ENCODE results near the gene SAMD4A.
A peak's percentile ranks its signal among the peaks of the same experiment; 100 is the strongest.

SAMD4A gene

DNA sequence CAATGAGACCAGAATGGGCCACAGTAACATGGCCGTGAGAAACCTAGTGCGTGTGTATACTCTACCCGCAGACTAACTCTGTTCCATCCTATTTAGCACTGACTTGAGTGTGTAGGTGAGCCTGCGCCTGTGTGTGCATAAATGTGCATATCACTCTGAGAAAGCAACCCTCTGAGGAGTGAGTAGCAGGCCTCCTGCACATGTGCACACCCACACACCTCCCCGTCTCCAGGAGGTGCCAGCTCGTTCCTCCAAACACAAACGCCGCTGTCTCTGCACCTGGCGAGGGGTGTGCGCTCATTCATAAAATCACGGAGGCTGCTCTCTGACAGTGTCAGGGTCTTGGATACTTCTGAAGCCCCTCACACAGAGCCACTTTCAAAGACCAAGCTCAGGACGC lies 196.8 kb downstream of the SAMD4A start:
- no peak for DNase-seq (ENCODE audit: low read depth)

DNA sequence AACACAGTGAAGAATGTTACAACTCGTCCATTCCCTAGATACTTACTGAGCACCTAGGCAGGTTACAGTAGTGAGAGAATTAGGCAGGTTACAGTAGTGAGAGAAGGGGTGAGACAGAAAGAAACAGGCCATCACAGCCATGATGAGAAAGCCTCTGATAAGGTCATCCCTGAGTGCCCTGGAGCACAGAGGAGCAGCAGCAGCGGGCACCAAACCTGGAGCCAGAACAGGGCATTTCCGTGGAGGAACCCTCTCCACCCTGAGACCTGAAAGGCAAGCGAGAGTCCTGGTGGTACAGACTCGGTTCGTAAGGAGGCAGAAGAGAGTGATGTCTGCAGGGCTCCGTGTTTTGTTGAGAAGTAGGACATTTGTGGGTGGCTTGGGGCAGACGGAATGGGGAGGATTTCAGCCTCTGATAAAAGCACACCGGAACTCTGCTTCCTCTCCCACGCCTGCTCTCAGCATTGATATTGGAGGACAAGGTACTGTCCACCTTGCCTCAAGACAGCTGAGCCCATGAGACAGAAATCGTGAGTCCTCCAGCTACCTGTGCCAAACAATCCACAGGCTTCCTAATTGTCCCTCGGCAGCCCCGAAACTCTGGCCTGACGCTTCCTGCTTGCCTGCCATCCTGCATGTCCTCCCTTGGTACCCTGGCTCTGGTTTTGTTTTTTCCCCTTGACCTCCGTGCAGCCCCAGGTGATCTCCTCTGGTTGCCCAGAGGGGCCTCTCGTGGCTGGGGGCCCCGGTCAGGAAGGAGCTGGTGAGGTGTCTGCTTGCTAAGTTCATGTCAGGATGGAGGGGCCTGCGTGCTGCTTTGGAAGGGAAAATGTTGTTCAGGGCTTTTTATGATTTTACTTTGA lies 199.6 kb downstream of the SAMD4A start:
- DNase-seq (ENCODE audit: low read depth) = no peak

GRCh38 chr14:54767139-54767431 lies 200.2 kb downstream of the SAMD4A start:
- no peak for DNase-seq (ENCODE audit: low read depth)

DNA sequence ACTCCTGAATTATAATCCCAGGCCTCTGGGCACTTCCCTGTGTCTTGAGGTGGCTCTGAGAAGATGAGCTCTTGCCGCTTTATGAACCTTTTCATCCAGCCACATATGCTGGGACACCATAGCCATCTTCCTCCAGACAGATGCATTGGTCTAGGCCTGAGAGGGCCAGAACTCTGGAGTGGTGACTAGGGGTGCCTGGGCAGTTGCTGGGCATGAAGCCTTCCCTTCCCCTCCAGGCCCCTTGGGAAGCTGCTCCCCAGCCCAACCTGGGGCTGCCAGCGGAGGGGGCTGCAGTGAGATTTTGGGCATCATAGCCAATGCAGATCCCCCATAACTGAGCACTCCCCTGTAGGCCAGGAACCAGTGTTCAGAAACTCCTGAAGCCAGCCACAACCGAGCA lies 200.5 kb downstream of the SAMD4A start:
- no peak for DNase-seq (ENCODE audit: low read depth)

DNA sequence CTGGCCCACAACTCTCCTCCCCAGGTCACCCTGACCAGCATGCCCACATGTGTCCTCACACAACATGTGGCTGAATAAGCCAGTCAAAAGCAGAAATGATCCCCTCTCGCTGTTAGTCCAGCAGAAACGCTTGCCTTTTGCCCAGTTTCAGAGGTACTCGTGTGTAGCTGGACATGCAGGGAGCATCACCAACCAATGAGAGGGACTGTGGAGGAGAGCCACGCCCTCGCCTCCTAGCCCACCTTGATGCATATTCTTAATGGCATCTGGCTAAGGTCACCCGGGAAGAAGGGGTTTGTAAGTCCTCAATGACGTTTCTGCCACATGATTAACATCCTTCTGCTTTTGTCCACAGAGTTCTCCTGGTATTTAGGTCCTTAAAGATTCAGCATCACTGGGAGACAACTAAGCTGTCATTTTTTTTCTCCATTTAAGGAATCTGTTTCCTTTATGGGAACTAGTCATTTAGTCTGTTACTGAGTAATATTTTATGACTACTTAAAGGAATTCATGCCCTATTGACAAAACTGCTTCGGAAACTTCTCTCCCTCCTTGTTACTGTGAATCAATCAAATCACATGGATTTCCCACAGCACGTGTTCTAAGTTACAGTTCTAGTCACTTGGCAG lies 201.7 kb downstream of the SAMD4A start:
- no peak for DNase-seq (ENCODE audit: low read depth)

GRCh38 chr14:54769951-54770863 lies 203.3 kb downstream of the SAMD4A start:
- no peak for DNase-seq (ENCODE audit: low read depth)

DNA sequence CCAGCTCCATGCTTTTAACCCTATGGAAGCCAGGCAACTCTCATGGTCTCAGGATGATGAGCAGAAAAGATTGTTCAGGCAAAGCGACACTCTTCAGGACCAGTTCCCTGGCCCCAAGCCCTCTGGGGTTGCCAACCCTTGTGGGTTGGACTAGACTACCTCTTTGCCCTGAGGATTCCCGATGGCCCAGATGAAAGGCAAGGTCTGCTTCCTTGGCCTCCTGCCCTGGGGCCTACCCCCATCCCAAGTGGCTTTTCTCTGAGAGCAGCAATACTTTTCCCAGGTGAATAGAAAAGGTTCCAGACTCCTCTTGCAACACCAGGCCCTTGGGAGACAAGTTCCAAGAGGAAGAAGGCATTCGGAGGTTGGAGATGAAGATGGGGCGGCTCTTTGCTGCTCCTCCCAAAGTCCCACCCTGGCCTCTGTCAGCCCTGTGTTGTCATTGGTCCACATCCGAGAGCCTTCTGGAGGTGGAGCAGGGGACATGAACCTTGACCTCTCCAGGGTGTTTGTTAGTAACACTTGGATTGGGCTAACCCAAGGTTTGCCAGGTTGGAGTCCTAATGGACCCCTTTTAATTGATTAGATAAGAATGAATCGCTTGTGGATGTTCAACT lies 204.6 kb downstream of the SAMD4A start:
- no peak for DNase-seq (ENCODE audit: low read depth)

- DNase-seq (ENCODE audit: low read depth) = no peak
Observed at GRCh38 chr14:54772451-54772881, 205.5 kb downstream of the SAMD4A start.

GRCh38 chr14:54773171-54774006 lies 206.5 kb downstream of the SAMD4A start:
- peak; percentile 14 for DNase-seq (ENCODE audit: low read depth)

DNA sequence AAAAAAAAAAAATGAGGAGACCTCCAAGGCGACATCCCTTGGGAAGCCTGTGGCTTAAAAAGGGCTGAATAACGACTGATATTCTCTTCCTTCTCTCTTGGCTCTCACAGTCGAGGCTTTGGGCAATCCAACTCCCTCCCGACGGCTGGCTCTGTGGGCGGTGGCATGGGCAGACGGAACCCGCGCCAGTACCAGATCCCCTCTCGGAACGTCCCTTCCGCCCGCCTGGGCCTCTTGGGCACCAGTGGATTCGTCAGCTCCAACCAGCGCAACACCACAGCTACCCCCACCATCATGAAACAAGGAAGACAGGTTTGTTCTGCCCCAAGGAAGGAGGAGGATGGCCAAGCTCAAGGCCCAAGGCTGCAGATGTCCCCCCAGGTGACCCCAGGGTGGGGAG lies 207.9 kb downstream of the SAMD4A start:
- DNase-seq (ENCODE audit: low read depth) = no peak

DNA sequence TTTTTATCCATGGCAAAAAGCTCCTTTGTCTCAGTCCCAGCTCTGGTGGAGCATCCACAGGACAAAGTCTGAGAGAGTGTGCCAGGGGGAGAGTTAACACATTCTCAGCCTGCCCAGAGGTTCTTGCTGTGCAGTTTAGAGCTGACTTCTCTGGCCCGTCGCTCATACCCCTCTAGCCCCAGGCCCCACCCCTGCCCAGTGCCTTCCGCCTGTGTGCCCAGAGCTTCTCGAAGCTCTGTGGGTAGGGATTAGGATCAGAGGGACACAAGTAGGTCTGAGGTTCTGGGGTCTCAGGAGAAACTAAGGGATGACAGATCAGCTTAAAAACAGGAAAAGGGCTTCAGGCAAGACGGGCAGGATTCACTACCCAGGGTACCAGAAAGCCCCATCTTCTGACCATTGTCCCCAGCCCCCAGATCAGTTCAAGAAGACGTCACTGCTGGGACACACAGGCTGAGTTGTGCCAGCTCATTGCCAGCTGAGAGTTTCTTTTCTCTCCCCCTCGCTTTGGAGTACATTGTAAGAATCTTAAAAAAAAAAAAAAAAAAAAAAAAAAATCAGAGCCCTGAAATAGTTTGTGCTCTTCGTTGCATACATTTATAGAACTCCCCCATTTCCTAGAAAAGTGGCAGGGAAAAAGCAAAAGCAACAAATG lies 208.7 kb downstream of the SAMD4A start:
- no peak for DNase-seq (ENCODE audit: low read depth)

- DNase-seq (ENCODE audit: low read depth) = no peak
Observed at GRCh38 chr14:54776361-54777001, 209.6 kb downstream of the SAMD4A start.

GRCh38 chr14:54777395-54777794 lies 210.5 kb downstream of the SAMD4A start:
- DNase-seq (ENCODE audit: low read depth) = no peak

DNA sequence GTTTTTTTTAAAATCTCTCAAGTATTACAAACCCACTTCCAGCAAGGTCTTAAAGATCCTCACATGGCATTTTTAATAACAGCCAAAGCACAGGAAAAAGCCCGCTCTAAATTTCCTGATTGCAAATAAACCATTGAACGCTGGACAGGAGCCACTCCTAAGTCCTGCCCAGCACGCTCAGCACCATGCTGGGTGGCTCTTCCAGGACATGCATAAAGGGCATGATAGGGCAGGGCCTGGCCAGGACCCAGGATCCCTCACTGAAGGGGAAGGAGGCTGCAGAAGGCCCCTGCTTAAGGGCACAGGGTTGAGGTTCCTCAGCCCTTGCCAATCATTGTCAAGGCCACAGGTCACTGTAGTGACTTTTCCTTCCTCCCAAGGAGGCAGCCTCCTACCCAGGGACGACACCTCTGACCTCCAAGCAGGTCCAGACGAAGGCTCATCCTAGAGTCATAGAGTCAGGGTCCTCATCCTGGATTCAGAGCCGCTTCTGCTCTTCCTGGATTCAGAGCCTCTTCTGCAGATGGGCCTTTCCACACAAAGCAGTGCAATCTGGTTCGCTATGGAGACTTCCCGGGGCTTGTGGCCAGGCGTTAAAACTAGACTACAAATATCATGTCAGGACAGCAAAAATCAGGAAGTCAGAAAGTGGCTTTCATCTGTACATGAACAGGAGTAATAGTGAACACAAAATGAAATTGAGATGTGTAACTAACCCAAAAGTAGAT lies 211.9 kb downstream of the SAMD4A start:
- no peak for DNase-seq (ENCODE audit: low read depth)

DNA sequence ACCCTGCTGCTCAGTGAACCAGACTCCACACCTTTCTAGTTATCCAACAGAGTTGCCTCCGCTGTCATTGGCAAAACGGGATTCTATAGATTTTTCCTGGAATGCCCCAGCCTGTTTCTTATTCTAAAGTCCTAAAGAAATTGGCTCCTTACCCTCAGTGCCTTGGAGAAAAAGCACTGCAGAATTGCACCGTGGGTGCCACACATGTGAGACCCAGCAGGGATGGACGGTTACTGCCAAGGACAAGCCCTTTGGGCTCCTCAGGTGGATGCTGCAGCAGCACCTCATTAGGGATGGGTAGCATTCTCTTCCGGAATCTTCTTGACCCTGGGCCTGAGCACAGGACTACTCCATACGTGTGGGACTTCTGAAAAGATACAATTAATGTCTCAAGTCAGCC lies 214.2 kb downstream of the SAMD4A start:
- DNase-seq (ENCODE audit: low read depth) = no peak

DNA sequence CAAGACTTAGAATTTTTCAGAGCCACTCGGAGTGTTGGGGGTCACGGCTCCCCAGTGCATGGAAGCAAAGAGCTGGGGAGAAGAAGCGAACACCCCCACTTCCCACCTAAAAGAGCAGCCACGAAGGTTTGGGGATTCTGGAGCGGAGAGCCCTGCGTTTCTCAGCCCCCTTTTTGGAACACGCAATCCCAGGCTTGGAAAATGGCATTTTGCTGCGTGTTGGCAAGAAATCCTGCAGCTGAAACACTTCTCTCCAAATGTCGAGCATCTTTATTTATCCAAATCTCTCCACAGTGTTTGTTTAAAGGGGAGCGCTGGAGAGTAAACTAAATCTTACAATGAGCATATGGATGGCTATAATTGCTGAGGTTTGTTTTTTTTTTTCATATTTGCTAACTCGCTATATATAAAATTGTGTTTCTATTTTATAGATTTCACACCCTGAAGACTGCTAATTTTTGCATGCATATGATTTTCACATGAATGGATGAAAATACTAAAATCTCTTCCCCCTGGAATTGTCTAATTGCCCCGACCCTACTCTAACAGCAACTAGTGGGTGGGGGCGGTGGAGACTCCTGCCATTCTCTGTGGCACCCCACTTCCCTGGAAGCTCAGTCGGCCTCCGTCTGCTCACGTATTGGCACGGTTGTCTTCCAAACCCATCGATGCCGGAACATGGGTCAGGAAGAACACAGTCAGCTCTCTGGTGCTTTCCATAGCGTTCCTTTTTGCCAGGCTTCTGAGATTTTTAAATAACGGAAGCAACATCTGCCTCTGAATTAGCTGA lies 215.2 kb downstream of the SAMD4A start:
- no peak for DNase-seq (ENCODE audit: low read depth)

- DNase-seq (ENCODE audit: low read depth) = no peak
Observed at GRCh38 chr14:54782751-54783659, 216.1 kb downstream of the SAMD4A start.

GRCh38 chr14:54783660-54784015 lies 216.7 kb downstream of the SAMD4A start:
- DNase-seq (ENCODE audit: low read depth) = no peak
